Measurements from ENCODE around the gene FOXJ1.

GRCh38 chr17:76166168-76166567 lies 25.1 kb upstream of the FOXJ1 start:
- TF ChIP-seq CTCF (IDR thresholded peaks at IDR 0.05), result no peak
- TF ChIP-seq EP300 (IDR thresholded peaks at IDR 0.05; ENCODE audit: low read depth), result no peak
